H9 (cell line): Measurements from ENCODE around the gene TFAP2D. TPM values are rescaled to one million over a fixed set of nuclear protein-coding genes. Genes with fewer than 3 reads are reported as not detected.

Experiments used
- DNase-seq: peaks from one replicate; pipeline ENCODE4 v3.0.0-alpha.2; 2017
- H2AFZ ChIP-seq: one replicate; pipeline ENCODE4 v1.6.1; 2013; ENCODE audit warnings: mild to moderate bottlenecking, low read length, control low read depth, moderate library complexity
- H2AK5ac ChIP-seq: 2 replicates; pipeline ENCODE4 v1.6.1; 2013; ENCODE audit warnings: low read length, control low read depth, mixed read lengths; ENCODE audit not compliant: insufficient read length
- H2BK120ac ChIP-seq: one replicate; pipeline ENCODE4 v1.6.1; 2013; ENCODE audit warnings: low read depth, mild to moderate bottlenecking, low read length, control low read depth, inconsistent platforms; ENCODE audit not compliant: poor library complexity, severe bottlenecking
- H2BK12ac ChIP-seq: 2 replicates; pipeline ENCODE4 v1.6.1; 2013; ENCODE audit warnings: low read length, control low read depth, mixed read lengths, low read depth; ENCODE audit not compliant: insufficient read length
- H2BK15ac ChIP-seq: 2 replicates; pipeline ENCODE4 v1.6.1; 2013; ENCODE audit warnings: low read depth, low read length, control low read depth
- H2BK20ac ChIP-seq: one replicate; pipeline ENCODE4 v1.6.1; 2013; ENCODE audit warnings: low read depth, mild to moderate bottlenecking, low read length, control low read depth, inconsistent platforms; ENCODE audit not compliant: poor library complexity, severe bottlenecking
- H2BK5ac ChIP-seq: 2 replicates; pipeline ENCODE4 v1.6.1; 2013; ENCODE audit warnings: low read length, control low read depth, mixed read lengths; ENCODE audit not compliant: insufficient read length
- H3K14ac ChIP-seq: 2 replicates; pipeline ENCODE4 v1.6.1; 2013; ENCODE audit warnings: low read length, control low read depth; ENCODE audit not compliant: insufficient read depth
- H3K18ac ChIP-seq: 2 replicates; pipeline ENCODE4 v1.6.1; 2013; ENCODE audit warnings: low read depth, mild to moderate bottlenecking, mixed read lengths, low read length, control low read depth; ENCODE audit not compliant: insufficient read length
- H3K23ac ChIP-seq: 2 replicates; pipeline ENCODE4 v1.6.1; 2013; ENCODE audit warnings: low read length, control low read depth, mixed read lengths, low read depth; ENCODE audit not compliant: insufficient read length
- H3K23me2 ChIP-seq: 2 replicates; pipeline ENCODE4 v1.6.1; 2013; ENCODE audit warnings: low read depth, mild to moderate bottlenecking, mixed read lengths, low read length, control low read depth; ENCODE audit not compliant: insufficient read length, poor library complexity, severe bottlenecking
- H3K27ac ChIP-seq: 2 replicates; pipeline ENCODE4 v1.5.1; 2013; ENCODE audit warnings: low read length, control low read depth, mixed read lengths, low read depth; ENCODE audit not compliant: insufficient read length
- H3K27me3 ChIP-seq: 2 replicates; pipeline ENCODE4 v1.6.1; 2013; ENCODE audit warnings: low read length, control low read depth, inconsistent platforms; ENCODE audit not compliant: insufficient read depth
- H3K4ac ChIP-seq: 2 replicates; pipeline ENCODE4 v1.6.1; 2013; ENCODE audit warnings: low read depth, mild to moderate bottlenecking, control low read depth, inconsistent platforms, low read length, moderate library complexity
- H3K4me1 ChIP-seq: 2 replicates; pipeline ENCODE4 v1.6.1; 2013; ENCODE audit warnings: low read length, control low read depth, inconsistent platforms; ENCODE audit not compliant: insufficient read depth
- H3K4me2 ChIP-seq: 2 replicates; pipeline ENCODE4 v1.6.1; 2013; ENCODE audit warnings: low read length, control low read depth, mixed read lengths; ENCODE audit not compliant: insufficient read length, insufficient read depth
- H3K56ac ChIP-seq: 2 replicates; pipeline ENCODE4 v1.6.1; 2013; ENCODE audit warnings: low read depth, mild to moderate bottlenecking, mixed read lengths, low read length, control low read depth; ENCODE audit not compliant: insufficient read length
- H3K79me1 ChIP-seq: 2 replicates; pipeline ENCODE4 v1.6.1; 2013; ENCODE audit warnings: low read depth, mild to moderate bottlenecking, moderate library complexity, low read length, control low read depth, inconsistent platforms; ENCODE audit not compliant: insufficient read depth, poor library complexity, severe bottlenecking
- H3K79me2 ChIP-seq: 2 replicates; pipeline ENCODE4 v1.6.1; 2013; ENCODE audit warnings: low read length, control low read depth, inconsistent platforms; ENCODE audit not compliant: insufficient read depth
- H3K9ac ChIP-seq: 2 replicates; pipeline ENCODE4 v1.6.1; 2013; ENCODE audit warnings: low read length, control low read depth, mixed read lengths; ENCODE audit not compliant: insufficient read length; ENCODE audit errors: extremely low read depth
- H3K9me3 ChIP-seq: one replicate; pipeline ENCODE4 v1.6.1; 2013; ENCODE audit warnings: low read depth, low read length, inconsistent platforms; ENCODE audit not compliant: control insufficient read depth
- H3T11ph ChIP-seq: one replicate; pipeline ENCODE4 v1.6.1; 2013; ENCODE audit warnings: mild to moderate bottlenecking, low read length, control low read depth, inconsistent platforms
- H4K20me1 ChIP-seq: one replicate; pipeline ENCODE4 v1.6.1; 2013; ENCODE audit not compliant: control insufficient read depth, insufficient read length, insufficient read depth
- H4K5ac ChIP-seq: 2 replicates; pipeline ENCODE4 v1.6.1; 2013; ENCODE audit warnings: low read depth, mild to moderate bottlenecking, mixed read lengths, low read length, control low read depth; ENCODE audit not compliant: insufficient read length
- H4K8ac ChIP-seq: replicated peaks from 2 replicates; pipeline ENCODE4 v1.6.1; 2013; ENCODE audit warnings: low read length, control low read depth, mixed read lengths, low read depth; ENCODE audit not compliant: insufficient read length
- H4K91ac ChIP-seq: 2 replicates; pipeline ENCODE4 v1.6.1; 2013; ENCODE audit warnings: low read depth, mild to moderate bottlenecking, moderate library complexity, mixed read lengths, low read length, control low read depth; ENCODE audit not compliant: insufficient read length
- H3K27ac Mint-ChIP-seq, 3 experiments: 2 replicates in 2 of 3; 3 replicates in 1 of 3; pipeline ENCODE4 v1.8.0; 2020 to 2021; ENCODE audit warnings: mixed read lengths in 3 of 3, mild to moderate bottlenecking in 1 of 3, moderate library complexity in 1 of 3
- H3K27me3 Mint-ChIP-seq: 2 replicates; pipeline ENCODE4 v1.8.0; 2021; ENCODE audit warnings: low read depth, mild to moderate bottlenecking, moderate library complexity, mixed read lengths
- H3K36me3 Mint-ChIP-seq, 3 experiments: 2 replicates in 2 of 3; 3 replicates in 1 of 3; pipeline ENCODE4 v1.8.0; 2020 to 2021; ENCODE audit warnings: low read depth in 3 of 3, mixed read lengths in 3 of 3; ENCODE audit not compliant: insufficient read depth in 1 of 3
- H3K4me1 Mint-ChIP-seq, 2 experiments: 2 replicates each; pipeline ENCODE4 v1.8.0; 2020; ENCODE audit warnings: mixed read lengths in 2 of 2
- H3K4me3 Mint-ChIP-seq, 2 experiments: 2 replicates in 1 of 2; 3 replicates in 1 of 2; pipeline ENCODE4 v1.8.0; 2020 to 2021; ENCODE audit warnings: mild to moderate bottlenecking in 2 of 2, mixed read lengths in 2 of 2, moderate library complexity in 1 of 2
- H3K9me3 Mint-ChIP-seq, 2 experiments: 2 replicates in 1 of 2; 3 replicates in 1 of 2; pipeline ENCODE4 v1.8.0; 2020; ENCODE audit warnings: mild to moderate bottlenecking in 2 of 2, mixed read lengths in 2 of 2, moderate library complexity in 1 of 2
- WGBS: extraction: QIAGEN DNeasy Blood & Tissue Kit; methylation state at CpG from one replicate; pipeline ENCODE4 v1.1.7; 2013; ENCODE audit warnings: missing lambda C conversion rate, low lambda C conversion rate, mixed read lengths; ENCODE audit not compliant: insufficient read length; ENCODE audit errors: extremely low coverage; 5-methylcytosine and 5-hydroxymethylcytosine counted together
- total RNA-seq: library from RNA; stranded (reverse); gene quantifications from 2 replicates; pipeline ENCODE4 v1.2.1, GENCODE V29; 2021
- TF ChIP-seq, protein P1 (sequence below): fragments of 200-600 bp; sonication (generic); conservative IDR thresholded peaks from 3 replicates; pipeline ENCODE4 v1.8.0; 2021; ENCODE audit warnings: antibody characterized with exemption, mild to moderate bottlenecking

TFAP2D gene
- total RNA-seq, 1 experiment from 2014 or later: not detected

DNA sequence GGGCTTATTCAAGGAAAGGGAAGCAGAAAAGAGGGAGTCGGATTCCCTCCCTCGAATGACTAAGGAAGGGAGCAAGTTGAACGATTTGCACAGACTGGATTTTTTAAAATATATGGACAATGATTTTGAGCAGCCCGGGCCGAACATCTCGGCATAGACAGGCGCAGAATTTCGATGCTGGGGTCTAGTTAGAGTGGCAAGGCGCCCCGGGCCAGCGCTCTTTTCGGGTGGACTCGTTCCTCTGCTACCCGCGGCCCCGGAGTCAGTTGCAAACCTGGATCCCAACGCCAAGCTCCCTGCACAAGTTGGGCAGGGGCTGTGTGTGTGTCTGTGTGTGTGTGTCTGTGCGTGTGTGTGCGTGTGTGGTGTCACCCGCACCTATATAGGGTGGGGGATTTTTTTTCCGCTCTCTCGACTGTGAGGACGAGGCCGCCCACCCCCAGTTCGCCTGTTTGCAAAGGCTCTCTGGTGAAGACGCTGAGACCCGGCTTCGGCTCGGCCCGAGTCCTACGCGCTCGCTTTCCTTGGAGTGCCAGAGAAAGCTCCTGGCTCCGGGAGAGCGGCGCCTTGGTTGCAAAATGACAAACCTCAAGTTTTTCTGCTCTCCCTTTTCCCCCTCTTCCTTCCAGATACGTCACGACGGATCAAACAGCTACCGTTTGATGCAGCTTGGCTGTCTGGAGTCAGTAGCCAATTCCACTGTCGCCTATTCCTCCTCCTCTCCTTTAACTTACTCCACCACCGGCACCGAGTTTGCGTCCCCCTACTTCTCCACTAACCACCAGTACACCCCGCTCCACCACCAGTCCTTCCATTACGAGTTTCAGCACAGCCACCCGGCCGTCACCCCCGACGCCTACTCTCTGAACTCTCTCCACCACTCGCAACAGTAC lies 1.4 kb downstream of the TFAP2D start:
- no peak overlapping the region for H3K56ac ChIP-seq
- H2BK5ac ChIP-seq: no peak overlapping the region
- H4K91ac ChIP-seq: no peak overlapping the region
- no peak overlapping the region for H4K5ac ChIP-seq
- H2BK15ac ChIP-seq: no peak overlapping the region
- no peak overlapping the region for H3K14ac ChIP-seq
- H3K36me3 Mint-ChIP-seq: no peaks in the 10 kb centered on the region; a peak in 1 of 7 replicates
- H3K27ac Mint-ChIP-seq: no peak overlapping the region; a peak in 1 of 7 replicates
- no CpG with 5 or more reads among the region's 51 CpGs for WGBS
- H2BK12ac ChIP-seq: no peak overlapping the region
- peaks cover 2 to 16% of the 10 kb centered on the region in 2 experiments; a peak in 2 of 5 replicates for H3K9me3 Mint-ChIP-seq
- no peak overlapping the region for H3K18ac ChIP-seq
- H3K4me2 ChIP-seq: peak overlapping the region; percentile 49
- no peak overlapping the region for H2BK20ac ChIP-seq
- TF ChIP-seq, protein P1, sequence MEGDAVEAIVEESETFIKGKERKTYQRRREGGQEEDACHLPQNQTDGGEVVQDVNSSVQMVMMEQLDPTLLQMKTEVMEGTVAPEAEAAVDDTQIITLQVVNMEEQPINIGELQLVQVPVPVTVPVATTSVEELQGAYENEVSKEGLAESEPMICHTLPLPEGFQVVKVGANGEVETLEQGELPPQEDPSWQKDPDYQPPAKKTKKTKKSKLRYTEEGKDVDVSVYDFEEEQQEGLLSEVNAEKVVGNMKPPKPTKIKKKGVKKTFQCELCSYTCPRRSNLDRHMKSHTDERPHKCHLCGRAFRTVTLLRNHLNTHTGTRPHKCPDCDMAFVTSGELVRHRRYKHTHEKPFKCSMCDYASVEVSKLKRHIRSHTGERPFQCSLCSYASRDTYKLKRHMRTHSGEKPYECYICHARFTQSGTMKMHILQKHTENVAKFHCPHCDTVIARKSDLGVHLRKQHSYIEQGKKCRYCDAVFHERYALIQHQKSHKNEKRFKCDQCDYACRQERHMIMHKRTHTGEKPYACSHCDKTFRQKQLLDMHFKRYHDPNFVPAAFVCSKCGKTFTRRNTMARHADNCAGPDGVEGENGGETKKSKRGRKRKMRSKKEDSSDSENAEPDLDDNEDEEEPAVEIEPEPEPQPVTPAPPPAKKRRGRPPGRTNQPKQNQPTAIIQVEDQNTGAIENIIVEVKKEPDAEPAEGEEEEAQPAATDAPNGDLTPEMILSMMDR: no peak
- no peak overlapping the region for H2AK5ac ChIP-seq
- H2AFZ ChIP-seq: no peak overlapping the region
- H3K23me2 ChIP-seq: peaks cover 10% of the 10 kb centered on the region
- no peaks in the 10 kb centered on the region for H3K9me3 ChIP-seq
- DNase-seq: peak; percentile 57
- H4K20me1 ChIP-seq: no peaks in the 10 kb centered on the region
- no peak overlapping the region for H4K8ac ChIP-seq
- H3K27me3 Mint-ChIP-seq: peaks cover 100% of the 10 kb centered on the region
- peaks cover 93% of the 10 kb centered on the region for H3K27me3 ChIP-seq
- no peaks in the 10 kb centered on the region for H3K79me1 ChIP-seq
- 0 out of 2 replicates have a peak, but pooled peaks cover 6% of the 10 kb centered on the region for H3K4me1 ChIP-seq
- peak overlapping the region; percentile 53 to 81 for H3K4me3 Mint-ChIP-seq
- peaks cover 34 to 63% of the 10 kb centered on the region in 2 experiments for H3K4me1 Mint-ChIP-seq
- no peak overlapping the region for H2BK120ac ChIP-seq
- no peak overlapping the region for H3K9ac ChIP-seq
- no peaks in the 10 kb centered on the region for H3K79me2 ChIP-seq
- no peak overlapping the region for H3K4ac ChIP-seq
- H3T11ph ChIP-seq: no peak overlapping the region
- H3K23ac ChIP-seq: no peak overlapping the region
- H3K27ac ChIP-seq: no peak overlapping the region
